Stromal cell of bone marrow (primary cell): ENCODE measurements around the gene ERMN.
"Not testable (repeated sequence)": the region's sequence is repeated elsewhere in the genome, so short reads cannot be mapped to it uniquely, and the experiment has no call there.

Experiments
- DNase-seq: peaks from one replicate; pipeline ENCODE4 v3.0.0-alpha.2; 2012; ENCODE audit warnings: low read depth

The ERMN gene

GRCh38 chr2:157325786-157326185 is at the start of gene ERMN:
Gene ERMN (minus strand): TSS chr2:157325824. CDS start chr2:157325642, 182 bp downstream.
- DNase-seq = no peak

- DNase-seq = no peak
These were observed 49.8 kb upstream of the ERMN start for GRCh38 chr2:157375384-157375783.

- not testable (repeated sequence) for DNase-seq
These were observed 42.9 kb upstream of the ERMN start for GRCh38 chr2:157368508-157368907.

GRCh38 chr2:157367704-157368103 is 42.1 kb upstream of the ERMN start:
- DNase-seq = no peak

DNA sequence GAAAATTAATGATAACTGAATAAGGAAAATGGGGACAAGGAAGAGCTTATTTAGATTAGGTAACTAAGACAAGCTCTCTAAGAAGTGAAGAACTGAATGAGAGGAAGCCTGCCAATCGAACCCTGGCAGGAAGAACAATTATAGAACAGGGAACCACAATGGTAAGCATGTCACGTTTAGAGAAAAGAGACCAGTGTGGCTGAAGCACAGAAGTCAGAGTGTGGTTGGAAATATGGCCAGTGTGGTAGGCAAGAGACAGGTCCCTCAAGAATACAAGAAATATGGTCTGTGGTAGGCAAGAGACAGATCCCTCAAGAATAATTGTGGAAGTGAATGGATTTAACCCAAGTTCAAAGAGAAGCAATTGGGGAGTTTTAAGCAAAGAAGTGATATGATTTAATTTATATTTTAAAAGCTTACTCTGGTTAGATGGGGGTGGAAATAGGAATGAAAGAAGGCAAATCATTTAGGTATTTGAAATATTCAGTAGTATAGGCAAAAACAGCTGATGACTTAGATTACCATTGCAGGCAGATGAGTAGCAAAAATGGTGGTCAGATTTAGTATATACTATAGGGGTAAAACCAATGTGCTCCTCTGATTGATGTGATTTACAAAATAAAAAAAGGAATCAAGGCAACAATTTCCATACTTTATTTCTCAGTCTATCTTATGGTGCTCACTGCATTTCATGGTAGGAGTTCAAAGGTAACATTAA is 38.8 kb upstream of the ERMN start:
- DNase-seq = no peak

DNA sequence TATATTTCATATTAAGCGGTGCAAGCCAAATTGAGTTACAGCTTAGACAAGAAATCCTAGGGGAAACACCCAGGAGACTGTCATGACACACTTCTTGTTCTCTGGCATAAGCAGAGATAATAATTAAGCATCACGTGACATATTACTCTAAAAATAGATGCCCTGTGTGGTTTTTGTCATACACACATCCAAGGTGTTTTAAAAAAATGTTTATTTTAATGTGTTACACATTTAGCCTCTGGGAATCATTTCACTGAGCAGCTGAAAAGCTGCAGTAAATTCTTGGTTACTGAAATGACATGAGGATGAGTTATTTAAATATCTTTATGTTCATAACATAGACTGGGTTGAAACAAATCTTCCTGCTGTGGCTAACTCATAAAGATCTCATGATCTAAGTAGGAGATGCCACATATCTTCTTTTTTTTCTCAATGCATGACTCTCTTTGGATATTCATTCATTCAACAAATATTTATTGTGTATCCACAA is 38.0 kb upstream of the ERMN start:
- no peak for DNase-seq

DNA sequence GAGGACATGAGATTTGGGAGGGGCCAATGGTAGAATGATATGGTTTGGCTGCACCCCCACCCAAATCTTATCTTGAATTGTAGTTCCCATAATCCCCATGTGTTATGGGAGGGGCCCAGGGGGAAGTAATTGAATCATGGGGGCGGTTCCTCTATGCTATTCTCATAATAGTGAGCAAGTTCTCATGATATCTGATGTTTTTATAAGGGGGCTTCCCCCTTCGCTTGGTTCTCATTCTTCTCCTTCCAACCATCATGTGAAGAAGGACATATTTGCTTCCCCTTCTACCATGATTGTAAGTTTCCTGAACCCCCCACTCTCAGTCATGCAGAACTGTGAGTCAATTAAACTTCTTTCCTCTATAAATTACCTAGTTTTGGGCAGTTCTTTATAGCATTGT is 37.0 kb upstream of the ERMN start:
- DNase-seq = no peak

- no peak for DNase-seq
These were observed 35.9 kb upstream of the ERMN start for GRCh38 chr2:157361526-157361925.

GRCh38 chr2:157359628-157360027 is 34.0 kb upstream of the ERMN start:
- DNase-seq = no peak

- DNase-seq = no peak
These were observed 30.0 kb upstream of the ERMN start for GRCh38 chr2:157355618-157356017.

DNA sequence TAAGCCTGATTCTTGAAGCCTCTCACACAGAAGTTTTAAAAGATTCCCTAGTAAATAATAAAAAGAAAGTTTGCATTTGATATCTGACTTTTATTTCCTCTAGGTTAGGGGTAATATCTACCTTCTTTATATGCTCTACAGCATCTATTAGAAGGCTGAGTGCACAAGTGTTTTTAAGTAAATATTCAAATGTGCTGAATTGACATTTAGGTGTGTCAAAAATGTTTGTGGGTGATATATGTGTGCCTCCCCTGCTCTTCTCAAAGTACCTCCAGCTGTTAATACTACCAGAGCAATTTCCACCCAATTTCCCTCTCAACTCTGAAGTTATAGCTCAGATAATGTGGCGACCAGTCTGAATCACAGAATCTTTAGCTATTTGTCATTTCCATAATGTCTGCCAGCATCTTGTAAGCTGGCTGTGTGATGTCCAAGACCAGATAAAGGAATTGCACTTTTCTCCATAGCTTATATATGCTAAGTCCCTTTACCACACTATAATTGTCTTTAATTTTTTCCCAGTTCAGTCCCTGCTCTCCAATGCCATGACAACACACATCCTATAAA is 24.4 kb upstream of the ERMN start:
- no peak for DNase-seq

DNA sequence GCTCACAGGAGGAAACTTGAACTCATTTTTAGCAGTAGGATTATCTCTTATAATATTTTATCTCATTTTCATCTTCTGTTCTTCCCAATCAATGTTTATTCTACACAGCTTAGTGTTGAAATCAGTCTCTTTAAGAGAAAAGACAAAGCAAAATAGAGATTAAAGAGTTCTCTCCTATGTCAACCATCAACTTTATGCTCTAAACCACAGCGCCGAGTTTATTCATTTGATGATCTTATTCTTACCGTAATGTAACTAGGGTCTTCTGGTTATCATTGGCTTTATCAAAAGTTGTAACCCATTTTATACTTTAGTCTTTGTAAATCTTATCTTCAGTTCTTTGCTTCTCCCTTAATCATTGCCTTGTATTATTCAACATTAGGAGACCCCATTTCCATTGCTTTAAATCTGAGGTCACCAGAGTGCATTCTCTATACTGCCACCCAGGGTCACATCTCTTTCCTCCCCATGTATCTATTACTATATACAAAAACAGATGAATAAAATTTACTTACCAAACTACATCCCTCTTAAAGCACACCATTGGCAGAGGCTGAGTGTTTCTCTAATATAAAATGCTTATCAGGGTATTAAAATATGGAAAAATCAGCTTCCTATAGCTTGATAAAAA is 22.8 kb upstream of the ERMN start:
- no peak for DNase-seq

- no peak for DNase-seq
These were observed 20.2 kb upstream of the ERMN start for GRCh38 chr2:157345647-157346389.

GRCh38 chr2:157341381-157341780 is 15.8 kb upstream of the ERMN start:
- DNase-seq = peak; percentile 75

DNA sequence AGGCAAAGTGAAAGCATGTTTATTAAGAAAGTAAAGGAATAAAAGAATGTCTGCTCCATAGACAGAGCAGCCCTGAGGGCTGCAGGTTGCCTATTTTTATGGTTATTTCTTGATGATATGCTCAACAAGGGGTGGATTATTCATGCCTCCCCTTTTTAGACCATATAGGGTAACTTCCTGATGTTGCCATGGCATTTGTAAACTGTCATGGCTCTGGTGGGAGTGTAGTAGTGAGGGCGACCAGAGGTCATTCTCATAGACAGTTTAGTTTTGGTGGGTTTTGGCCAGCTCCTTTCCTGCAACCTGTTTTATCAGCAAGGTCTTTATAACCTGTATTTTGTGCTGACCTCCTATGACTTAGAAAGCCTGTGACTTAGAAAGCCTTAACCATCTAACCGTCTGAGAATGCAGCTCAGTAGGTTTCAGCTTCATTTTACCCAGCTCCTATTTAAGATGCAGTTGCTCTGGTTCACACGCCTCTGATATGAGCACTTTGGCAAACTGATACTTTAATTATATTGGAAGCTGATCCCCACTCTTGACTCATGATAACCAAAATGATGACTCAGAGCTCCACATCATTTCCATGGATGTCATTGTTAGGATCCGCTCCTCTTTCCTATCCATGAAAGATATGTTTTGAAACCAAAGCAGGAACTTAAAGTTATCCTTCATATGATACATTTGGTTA is 14.5 kb upstream of the ERMN start:
- peak; percentile 59 for DNase-seq

- no peak for DNase-seq
These were observed 12.4 kb upstream of the ERMN start for GRCh38 chr2:157337978-157338377.

DNA sequence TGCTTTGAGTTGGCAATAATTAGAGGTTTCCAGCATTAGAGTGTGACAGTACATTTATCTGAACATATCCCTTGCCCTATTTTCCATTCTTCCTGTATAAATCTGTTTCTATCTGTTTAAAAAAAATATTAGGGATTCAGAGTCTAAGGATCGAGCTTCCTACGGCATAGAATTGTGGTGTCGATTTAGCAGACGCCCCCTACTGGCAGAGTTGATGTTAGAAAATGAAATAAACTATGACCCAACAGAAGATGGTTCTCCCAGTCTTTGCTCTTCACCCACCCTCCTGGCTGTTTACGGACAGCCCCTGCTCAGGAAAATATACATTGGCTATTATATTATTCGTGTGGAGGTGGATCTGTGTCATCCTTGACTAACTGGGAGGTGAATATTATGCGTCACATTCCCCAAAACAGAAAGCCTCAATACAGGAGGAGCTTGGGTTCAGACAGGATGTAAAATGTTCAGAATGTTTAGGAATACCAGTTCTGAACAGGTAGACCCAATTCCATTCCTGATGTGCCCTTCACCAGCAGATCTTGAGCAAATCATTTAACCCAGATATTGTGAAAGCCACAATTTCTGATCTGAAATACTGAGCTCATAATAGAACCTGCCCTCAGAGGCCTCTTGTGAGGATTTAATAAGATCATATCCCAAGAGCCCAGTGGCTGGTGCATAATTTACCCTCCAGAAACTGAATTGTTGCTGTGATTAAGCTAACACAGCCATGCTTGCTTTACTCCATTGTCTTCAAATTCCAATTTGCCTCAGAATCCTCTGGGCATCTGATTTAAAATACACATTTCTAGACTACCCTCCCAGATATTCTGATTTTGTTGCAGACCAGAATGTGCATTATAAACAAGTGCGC is 10.8 kb upstream of the ERMN start:
- DNase-seq = no peak

DNA sequence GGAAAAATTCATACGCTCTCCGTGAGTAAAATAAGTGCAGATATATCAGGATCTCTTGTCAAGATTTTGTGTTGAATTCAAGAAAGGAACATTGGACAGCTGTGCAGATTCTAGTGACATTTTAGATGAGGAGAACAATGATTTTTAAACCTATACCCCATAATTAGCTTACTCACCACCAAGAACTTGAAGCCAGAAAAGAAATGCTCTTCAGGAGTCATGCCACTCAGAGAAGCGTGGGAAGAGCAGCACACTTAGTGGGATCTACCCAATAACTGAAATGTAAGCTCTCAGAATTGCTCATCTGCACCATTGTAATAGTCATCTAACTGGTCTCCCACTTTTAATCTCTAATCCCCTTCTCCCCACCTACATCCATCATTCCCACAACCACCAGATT is 9.2 kb upstream of the ERMN start:
- DNase-seq = no peak

GRCh38 chr2:157334335-157334734 is 8.7 kb upstream of the ERMN start:
- no peak for DNase-seq

DNA sequence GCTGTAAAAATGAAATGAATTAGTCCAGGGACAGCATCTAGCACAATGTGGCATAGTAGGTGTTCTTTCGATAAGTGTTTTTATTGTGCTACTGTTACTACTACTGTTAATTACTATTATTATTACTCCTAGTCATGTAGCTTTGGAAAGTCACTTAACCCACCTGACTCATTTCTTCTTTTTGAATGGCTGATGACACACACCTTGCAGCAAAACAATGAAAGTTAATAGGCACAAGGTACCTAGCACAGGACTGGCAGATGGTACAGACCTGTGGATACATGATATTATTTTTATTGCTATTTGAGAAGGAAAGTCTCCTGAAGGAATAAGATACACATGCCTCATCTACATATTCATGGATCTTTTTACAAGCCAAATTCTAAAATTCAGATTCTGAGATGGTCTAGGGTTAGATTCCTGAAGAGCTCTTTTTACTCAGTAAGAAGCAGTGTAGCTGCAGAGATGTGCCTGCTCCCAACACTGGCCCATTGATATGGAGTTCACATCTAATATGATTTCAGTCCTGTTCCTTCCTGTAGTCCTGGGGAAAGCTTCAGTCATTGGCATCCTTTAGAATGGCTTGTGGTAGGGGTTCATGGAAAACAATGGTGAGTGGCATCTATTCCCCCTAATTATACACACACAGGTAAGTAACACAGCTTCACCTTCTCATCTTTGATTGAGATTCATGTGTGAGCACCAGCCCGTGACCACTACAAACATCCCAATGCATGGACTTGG is 7.9 kb upstream of the ERMN start:
- no peak for DNase-seq
